ENCODE measurements around the gene PLD1.

Gene PLD1

GRCh38 chr3:171680726-171681411, 129.4 kb downstream of the PLD1 start:
- ChIA-PET CTCF (interaction anchor here (0.9 kb wide), 1 partner anchor 22 kb away, joined by 6 read pairs; no protein-coding TSS in a partner anchor), POLR2A (no interaction called here)
- Histone ChIP-seq H3K36me3 (ENCODE audit: control insufficient read depth in 2 of 2, insufficient read depth in 1 of 2, low read length in 2 of 2) (no peaks in the 10 kb centered on the region), H3K4me1 (ENCODE audit: control insufficient read depth, insufficient read depth, low read length) (peaks cover 4% of the 10 kb centered on the region; the same call in 1 of the 2 replicates), H3K9me3 (ENCODE audit: control insufficient read depth, insufficient read depth, low read depth, low read length) (no peaks in the 10 kb centered on the region), H3K27ac (ENCODE audit: extremely low read depth, low read depth, low read length) (no peak overlapping the region), H3K4me3 (ENCODE audit: low read depth, low read length) (no peak overlapping the region)
- TF ChIP-seq GFI1B (tag by site-specific recombination; IDR thresholded peaks at IDR 0.05), result 0 out of 2 replicates have a peak, but pooled peaks have one; percentile 13
- no peak for TF ChIP-seq SCRT2 (tag by site-specific recombination; IDR thresholded peaks at IDR 0.05)
- peak; percentile 41; the same call in 1 of the 2 replicates for TF ChIP-seq PRDM6 (tag by site-specific recombination; IDR thresholded peaks at IDR 0.05)
- peak; percentile 31; the same call in 1 of the 2 replicates for TF ChIP-seq ZIC2 (tag by site-specific recombination; IDR thresholded peaks at IDR 0.05)
- no peak for TF ChIP-seq ZNF114 (tag by site-specific recombination; IDR thresholded peaks at IDR 0.05)
- no peak for TF ChIP-seq ZSCAN18 (tag by site-specific recombination; IDR thresholded peaks at IDR 0.05)
- no peak for TF ChIP-seq ZSCAN4 (tag by site-specific recombination; IDR thresholded peaks at IDR 0.05)
- 0 out of 2 replicates have a peak, but pooled peaks have one; percentile 22 for TF ChIP-seq HIC1 (tag by site-specific recombination; IDR thresholded peaks at IDR 0.05)
- no peak for TF ChIP-seq ZSCAN16 (tag by site-specific recombination; IDR thresholded peaks at IDR 0.05)
- no peak for TF ChIP-seq ZNF654 (tag by site-specific recombination; IDR thresholded peaks at IDR 0.05; ENCODE audit: low read depth)
- TF ChIP-seq ZBTB17 (tag by site-specific recombination; IDR thresholded peaks at IDR 0.05), result no peak
- peak; percentile 13; the same call in 1 of the 2 replicates for TF ChIP-seq TCF7L2 (IDR thresholded peaks at IDR 0.05; ENCODE audit: borderline replicate concordance, low read depth, low read length)
- no peak for TF ChIP-seq CTCF (tag by site-specific recombination; IDR thresholded peaks at IDR 0.05)
- no peak for TF ChIP-seq ZNF274 (IDR thresholded peaks at IDR 0.05; ENCODE audit: low read length)
- TF ChIP-seq ZNF274 (tag by site-specific recombination; IDR thresholded peaks at IDR 0.05; ENCODE audit: borderline replicate concordance), result no peak
- TF ChIP-seq ZNF302 (tag by site-specific recombination; IDR thresholded peaks at IDR 0.05; ENCODE audit: low read depth), result no peak
- TF ChIP-seq ZNF221 (tag by site-specific recombination; IDR thresholded peaks at IDR 0.05; ENCODE audit: borderline replicate concordance), result no peak
- no peak for TF ChIP-seq ZEB2 (tag by site-specific recombination; IDR thresholded peaks at IDR 0.05)
- TF ChIP-seq KLF1 (tag by site-specific recombination; IDR thresholded peaks at IDR 0.05), result no peak
- no peak for TF ChIP-seq ZNF248 (tag by site-specific recombination; IDR thresholded peaks at IDR 0.05)
- no peak for TF ChIP-seq ZNF19 (tag by site-specific recombination; IDR thresholded peaks at IDR 0.05; ENCODE audit: low read depth)

Measured in HEK293 (cell line).